ENCODE data around the gene KLC3.

- TF ChIP-seq, protein P1, sequence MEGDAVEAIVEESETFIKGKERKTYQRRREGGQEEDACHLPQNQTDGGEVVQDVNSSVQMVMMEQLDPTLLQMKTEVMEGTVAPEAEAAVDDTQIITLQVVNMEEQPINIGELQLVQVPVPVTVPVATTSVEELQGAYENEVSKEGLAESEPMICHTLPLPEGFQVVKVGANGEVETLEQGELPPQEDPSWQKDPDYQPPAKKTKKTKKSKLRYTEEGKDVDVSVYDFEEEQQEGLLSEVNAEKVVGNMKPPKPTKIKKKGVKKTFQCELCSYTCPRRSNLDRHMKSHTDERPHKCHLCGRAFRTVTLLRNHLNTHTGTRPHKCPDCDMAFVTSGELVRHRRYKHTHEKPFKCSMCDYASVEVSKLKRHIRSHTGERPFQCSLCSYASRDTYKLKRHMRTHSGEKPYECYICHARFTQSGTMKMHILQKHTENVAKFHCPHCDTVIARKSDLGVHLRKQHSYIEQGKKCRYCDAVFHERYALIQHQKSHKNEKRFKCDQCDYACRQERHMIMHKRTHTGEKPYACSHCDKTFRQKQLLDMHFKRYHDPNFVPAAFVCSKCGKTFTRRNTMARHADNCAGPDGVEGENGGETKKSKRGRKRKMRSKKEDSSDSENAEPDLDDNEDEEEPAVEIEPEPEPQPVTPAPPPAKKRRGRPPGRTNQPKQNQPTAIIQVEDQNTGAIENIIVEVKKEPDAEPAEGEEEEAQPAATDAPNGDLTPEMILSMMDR (IDR thresholded peaks at IDR 0.05): no peak
- no peak for TF ChIP-seq POLR2A (IDR thresholded peaks at IDR 0.05)
These were observed 11.9 kb downstream of the KLC3 start for GRCh38 chr19:45352471-45352870.

Measured in sigmoid colon (tissue), 3 donors.